ENCODE data around the gene TMA7. TPM values are rescaled to one million over a fixed set of nuclear protein-coding genes. Genes with fewer than 3 reads are reported as not detected.

TMA7 gene
- total RNA-seq, 1 donor from 2014 or later: 326 TPM

GRCh38 chr3:48440590-48440958 is 517 bp downstream of the TMA7 start:
- peak overlapping the region; percentile 97 for H3K4me3 Mint-ChIP-seq (ENCODE audit: unreplicated experiment)
- TF ChIP-seq CTCF (IDR thresholded peaks at IDR 0.05; ENCODE audit: unreplicated experiment): no peak
- H3K27ac Mint-ChIP-seq (ENCODE audit: unreplicated experiment): peak overlapping the region; percentile 91
- H3K36me3 Mint-ChIP-seq (ENCODE audit: low read depth, unreplicated experiment): peaks cover 3% of the 10 kb centered on the region
- peaks cover 23% of the 10 kb centered on the region for H3K27me3 Mint-ChIP-seq (ENCODE audit: unreplicated experiment)
- peaks cover 15% of the 10 kb centered on the region for H3K4me1 Mint-ChIP-seq (ENCODE audit: unreplicated experiment)
- peak; percentile 36 for DNase-seq (ENCODE audit: low spot score)
- no peaks in the 10 kb centered on the region for H3K9me3 Mint-ChIP-seq (ENCODE audit: unreplicated experiment)

- Mint-ChIP-seq H3K4me3 (ENCODE audit: unreplicated experiment) (peak overlapping the region; percentile 97), H3K36me3 (ENCODE audit: low read depth, unreplicated experiment) (peaks cover 3% of the 10 kb centered on the region), H3K27me3 (ENCODE audit: unreplicated experiment) (peaks cover 25% of the 10 kb centered on the region), H3K27ac (ENCODE audit: unreplicated experiment) (no peak overlapping the region), H3K4me1 (ENCODE audit: unreplicated experiment) (peaks cover 24% of the 10 kb centered on the region), H3K9me3 (ENCODE audit: unreplicated experiment) (no peaks in the 10 kb centered on the region)
- TF ChIP-seq CTCF (IDR thresholded peaks at IDR 0.05; ENCODE audit: unreplicated experiment): no peak
- DNase-seq (ENCODE audit: low spot score): no peak
Measured at GRCh38 chr3:48441940-48442339, 1.9 kb downstream of the TMA7 start.

GRCh38 chr3:48445277-48445882 is 5.3 kb downstream of the TMA7 start:
- peaks cover 27% of the 10 kb centered on the region for H3K4me1 Mint-ChIP-seq (ENCODE audit: unreplicated experiment)
- no peak overlapping the region for H3K27ac Mint-ChIP-seq (ENCODE audit: unreplicated experiment)
- H3K9me3 Mint-ChIP-seq (ENCODE audit: unreplicated experiment): no peaks in the 10 kb centered on the region
- H3K36me3 Mint-ChIP-seq (ENCODE audit: low read depth, unreplicated experiment): peaks cover 3% of the 10 kb centered on the region
- H3K4me3 Mint-ChIP-seq (ENCODE audit: unreplicated experiment): peak overlapping the region; percentile 92
- DNase-seq (ENCODE audit: low spot score): no peak
- H3K27me3 Mint-ChIP-seq (ENCODE audit: unreplicated experiment): peaks cover 11% of the 10 kb centered on the region
- TF ChIP-seq CTCF (IDR thresholded peaks at IDR 0.05; ENCODE audit: unreplicated experiment): no peak

- H3K9me3 Mint-ChIP-seq (ENCODE audit: unreplicated experiment): no peaks in the 10 kb centered on the region
- no peak for DNase-seq (ENCODE audit: low spot score)
- peak overlapping the region; percentile 46 for H3K27ac Mint-ChIP-seq (ENCODE audit: unreplicated experiment)
- H3K27me3 Mint-ChIP-seq (ENCODE audit: unreplicated experiment): peaks cover 7% of the 10 kb centered on the region
- no peak for TF ChIP-seq CTCF (IDR thresholded peaks at IDR 0.05; ENCODE audit: unreplicated experiment)
- peaks cover 3% of the 10 kb centered on the region for H3K36me3 Mint-ChIP-seq (ENCODE audit: low read depth, unreplicated experiment)
- H3K4me1 Mint-ChIP-seq (ENCODE audit: unreplicated experiment): peaks cover 27% of the 10 kb centered on the region
- peak overlapping the region; percentile 92 for H3K4me3 Mint-ChIP-seq (ENCODE audit: unreplicated experiment)
Measured at GRCh38 chr3:48446043-48446424, 6.0 kb downstream of the TMA7 start.

GRCh38 chr3:48446425-48447193 is 6.6 kb downstream of the TMA7 start, which contains the start of gene ATRIP:
Gene ATRIP, plus strand, starts transcription at chr3:48446737. Its CDS starts 109 bp downstream, at chr3:48446846.
- Mint-ChIP-seq H3K27ac (ENCODE audit: unreplicated experiment) (peak within 1 kb of the TSS; percentile 46), H3K36me3 (ENCODE audit: low read depth, unreplicated experiment) (peaks cover 5% of the 10 kb centered on the region), H3K27me3 (ENCODE audit: unreplicated experiment) (peaks cover 5% of the 10 kb centered on the region), H3K9me3 (ENCODE audit: unreplicated experiment) (no peaks in the 10 kb centered on the region), H3K4me3 (ENCODE audit: unreplicated experiment) (peak within 1 kb of the TSS; percentile 92), H3K4me1 (ENCODE audit: unreplicated experiment) (peaks cover 24% of the 10 kb centered on the region)
- TF ChIP-seq CTCF (IDR thresholded peaks at IDR 0.05; ENCODE audit: unreplicated experiment): no peak
- DNase-seq (ENCODE audit: low spot score): peak; percentile 90
